Measurements from ENCODE around the gene LST1. TPM values are rescaled to one million over a fixed set of nuclear protein-coding genes. Genes with fewer than 3 reads are reported as not detected.

The LST1 gene
- total and polyA plus RNA-seq, 2 donors = 32.4 to 134 TPM

GRCh38 chr6:31621991-31622390 lies 35.9 kb downstream of the LST1 start:
- Histone ChIP-seq H3K9me3 (ENCODE audit: control insufficient read depth in 2 of 2, insufficient read depth in 1 of 2, low read length in 1 of 2) (peaks cover 0 to 10% of the 10 kb centered on the region in 2 donors), H3K36me3 (ENCODE audit: control insufficient read depth in 2 of 2, insufficient read depth in 2 of 2, low read length in 1 of 2) (peaks cover 40 to 51% of the 10 kb centered on the region in 2 donors), H3K27me3 (ENCODE audit: control insufficient read depth in 2 of 2, insufficient read depth in 1 of 2, low read length in 1 of 2) (no peaks in the 10 kb centered on the region), H3K4me1 (ENCODE audit: control insufficient read depth in 2 of 2, insufficient read depth in 2 of 2, low read length in 2 of 2) (peaks cover 10 to 35% of the 10 kb centered on the region in 2 donors), H3K27ac (ENCODE audit: low read depth in 1 of 2, low read length in 1 of 2) (peak overlapping the region in 1 of 2 donors; percentile 99), H3K4me3 (ENCODE audit: low read length in 2 of 2) (peak overlapping the region; percentile 87 to 100)
- no peak for DNase-seq (ENCODE audit: low read depth in 6 of 9, low spot score in 9 of 9)
- WGBS = 72% methylated on average over 4 of the region's 4 CpGs

GRCh38 chr6:31622684-31623091 lies 36.6 kb downstream of the LST1 start:
- H3K27me3 ChIP-seq (ENCODE audit: control insufficient read depth in 2 of 2, insufficient read depth in 1 of 2, low read length in 1 of 2) = no peaks in the 10 kb centered on the region
- H3K4me3 ChIP-seq (ENCODE audit: low read length in 2 of 2) = no peak overlapping the region
- peaks cover 47 to 58% of the 10 kb centered on the region in 2 donors for H3K36me3 ChIP-seq (ENCODE audit: control insufficient read depth in 2 of 2, insufficient read depth in 2 of 2, low read length in 1 of 2)
- peaks cover 10 to 28% of the 10 kb centered on the region in 2 donors for H3K4me1 ChIP-seq (ENCODE audit: control insufficient read depth in 2 of 2, insufficient read depth in 2 of 2, low read length in 2 of 2)
- no peak for DNase-seq (ENCODE audit: low read depth in 6 of 9, low spot score in 9 of 9)
- 90% methylated on average over 10 of the region's 10 CpGs for WGBS
- peaks cover 0 to 10% of the 10 kb centered on the region in 2 donors for H3K9me3 ChIP-seq (ENCODE audit: control insufficient read depth in 2 of 2, insufficient read depth in 1 of 2, low read length in 1 of 2)
- H3K27ac ChIP-seq (ENCODE audit: low read depth in 1 of 2, low read length in 1 of 2) = no peak overlapping the region

- peaks cover 10 to 23% of the 10 kb centered on the region in 2 donors for H3K4me1 ChIP-seq (ENCODE audit: control insufficient read depth in 2 of 2, insufficient read depth in 2 of 2, low read length in 2 of 2)
- peaks cover 61 to 72% of the 10 kb centered on the region in 2 donors for H3K36me3 ChIP-seq (ENCODE audit: control insufficient read depth in 2 of 2, insufficient read depth in 2 of 2, low read length in 1 of 2)
- peaks cover 0 to 10% of the 10 kb centered on the region in 2 donors for H3K9me3 ChIP-seq (ENCODE audit: control insufficient read depth in 2 of 2, insufficient read depth in 1 of 2, low read length in 1 of 2)
- DNase-seq (ENCODE audit: low read depth in 6 of 9, low spot score in 9 of 9) = no peak
- H3K4me3 ChIP-seq (ENCODE audit: low read length in 2 of 2) = no peak overlapping the region
- no peak overlapping the region for H3K27ac ChIP-seq (ENCODE audit: low read depth in 1 of 2, low read length in 1 of 2)
- H3K27me3 ChIP-seq (ENCODE audit: control insufficient read depth in 2 of 2, insufficient read depth in 1 of 2, low read length in 1 of 2) = no peaks in the 10 kb centered on the region
- 96% methylated on average over 10 of the region's 10 CpGs for WGBS
Measured at GRCh38 chr6:31624070-31624469, 38.0 kb downstream of the LST1 start.

- WGBS = 98% methylated on average over 10 of the region's 10 CpGs
- DNase-seq (ENCODE audit: low read depth in 6 of 9, low spot score in 9 of 9) = no peak
Measured at GRCh38 chr6:31626952-31627351, 40.9 kb downstream of the LST1 start.

GRCh38 chr6:31627690-31628287 lies 41.7 kb downstream of the LST1 start:
- peaks cover 0 to 5% of the 10 kb centered on the region in 2 donors for H3K4me1 ChIP-seq (ENCODE audit: control insufficient read depth in 2 of 2, insufficient read depth in 2 of 2, low read length in 2 of 2)
- peaks cover 96 to 99% of the 10 kb centered on the region in 2 donors for H3K36me3 ChIP-seq (ENCODE audit: control insufficient read depth in 2 of 2, insufficient read depth in 2 of 2, low read length in 1 of 2)
- 98% methylated on average over 19 of the region's 19 CpGs for WGBS
- DNase-seq (ENCODE audit: low read depth in 6 of 9, low spot score in 9 of 9) = no peak
- no peak overlapping the region for H3K27ac ChIP-seq (ENCODE audit: low read depth in 1 of 2, low read length in 1 of 2)
- peaks cover 0 to 3% of the 10 kb centered on the region in 2 donors for H3K9me3 ChIP-seq (ENCODE audit: control insufficient read depth in 2 of 2, insufficient read depth in 1 of 2, low read length in 1 of 2)
- H3K4me3 ChIP-seq (ENCODE audit: low read length in 2 of 2) = no peak overlapping the region
- H3K27me3 ChIP-seq (ENCODE audit: control insufficient read depth in 2 of 2, insufficient read depth in 1 of 2, low read length in 1 of 2) = no peaks in the 10 kb centered on the region

More at GRCh38 chr6:31626952-31627351, 40.9 kb downstream of the LST1 start:
- peaks cover 90 to 99% of the 10 kb centered on the region in 2 donors for H3K36me3 ChIP-seq (ENCODE audit: control insufficient read depth in 2 of 2, insufficient read depth in 2 of 2, low read length in 1 of 2)
- peaks cover 2 to 14% of the 10 kb centered on the region in 2 donors for H3K4me1 ChIP-seq (ENCODE audit: control insufficient read depth in 2 of 2, insufficient read depth in 2 of 2, low read length in 2 of 2)
- H3K27me3 ChIP-seq (ENCODE audit: control insufficient read depth in 2 of 2, insufficient read depth in 1 of 2, low read length in 1 of 2) = no peaks in the 10 kb centered on the region
- H3K4me3 ChIP-seq (ENCODE audit: low read length in 2 of 2) = no peak overlapping the region
- no peak overlapping the region for H3K27ac ChIP-seq (ENCODE audit: low read depth in 1 of 2, low read length in 1 of 2)
- H3K9me3 ChIP-seq (ENCODE audit: control insufficient read depth in 2 of 2, insufficient read depth in 1 of 2, low read length in 1 of 2) = peaks cover 0 to 3% of the 10 kb centered on the region in 2 donors

GRCh38 chr6:31629014-31629413 lies 42.9 kb downstream of the LST1 start:
- WGBS = 98% methylated on average over 7 of the region's 7 CpGs
- H3K4me3 ChIP-seq (ENCODE audit: low read length in 2 of 2) = no peak overlapping the region
- no peak for DNase-seq (ENCODE audit: low read depth in 6 of 9, low spot score in 9 of 9)
- no peak overlapping the region for H3K27ac ChIP-seq (ENCODE audit: low read depth in 1 of 2, low read length in 1 of 2)
- peaks cover 0 to 3% of the 10 kb centered on the region in 2 donors for H3K4me1 ChIP-seq (ENCODE audit: control insufficient read depth in 2 of 2, insufficient read depth in 2 of 2, low read length in 2 of 2)
- H3K27me3 ChIP-seq (ENCODE audit: control insufficient read depth in 2 of 2, insufficient read depth in 1 of 2, low read length in 1 of 2) = no peaks in the 10 kb centered on the region
- peaks cover 99 to 100% of the 10 kb centered on the region in 2 donors for H3K36me3 ChIP-seq (ENCODE audit: control insufficient read depth in 2 of 2, insufficient read depth in 2 of 2, low read length in 1 of 2)
- H3K9me3 ChIP-seq (ENCODE audit: control insufficient read depth in 2 of 2, insufficient read depth in 1 of 2, low read length in 1 of 2) = peaks cover 0 to 3% of the 10 kb centered on the region in 2 donors

- Histone ChIP-seq H3K36me3 (ENCODE audit: control insufficient read depth in 2 of 2, insufficient read depth in 2 of 2, low read length in 1 of 2) (peaks cover 100% of the 10 kb centered on the region in 2 donors), H3K27ac (ENCODE audit: low read depth in 1 of 2, low read length in 1 of 2) (no peak overlapping the region), H3K9me3 (ENCODE audit: control insufficient read depth in 2 of 2, insufficient read depth in 1 of 2, low read length in 1 of 2) (no peaks in the 10 kb centered on the region), H3K27me3 (ENCODE audit: control insufficient read depth in 2 of 2, insufficient read depth in 1 of 2, low read length in 1 of 2) (no peaks in the 10 kb centered on the region), H3K4me3 (ENCODE audit: low read length in 2 of 2) (no peak overlapping the region), H3K4me1 (ENCODE audit: control insufficient read depth in 2 of 2, insufficient read depth in 2 of 2, low read length in 2 of 2) (no peaks in the 10 kb centered on the region)
- no peak for DNase-seq (ENCODE audit: low read depth in 6 of 9, low spot score in 9 of 9)
- 98% methylated on average over 25 of the region's 25 CpGs for WGBS
Measured at GRCh38 chr6:31630177-31630934, 44.3 kb downstream of the LST1 start.

GRCh38 chr6:31631209-31631608 lies 45.1 kb downstream of the LST1 start:
- 96% methylated on average over 16 of the region's 16 CpGs for WGBS
- H3K27ac ChIP-seq (ENCODE audit: low read depth in 1 of 2, low read length in 1 of 2) = no peak overlapping the region
- H3K4me1 ChIP-seq (ENCODE audit: control insufficient read depth in 2 of 2, insufficient read depth in 2 of 2, low read length in 2 of 2) = no peaks in the 10 kb centered on the region
- no peaks in the 10 kb centered on the region for H3K9me3 ChIP-seq (ENCODE audit: control insufficient read depth in 2 of 2, insufficient read depth in 1 of 2, low read length in 1 of 2)
- no peak for DNase-seq (ENCODE audit: low read depth in 6 of 9, low spot score in 9 of 9)
- peaks cover 100% of the 10 kb centered on the region in 2 donors for H3K36me3 ChIP-seq (ENCODE audit: control insufficient read depth in 2 of 2, insufficient read depth in 2 of 2, low read length in 1 of 2)
- H3K4me3 ChIP-seq (ENCODE audit: low read length in 2 of 2) = no peak overlapping the region
- no peaks in the 10 kb centered on the region for H3K27me3 ChIP-seq (ENCODE audit: control insufficient read depth in 2 of 2, insufficient read depth in 1 of 2, low read length in 1 of 2)

GRCh38 chr6:31631681-31632278 lies 45.7 kb downstream of the LST1 start:
- WGBS = 97% methylated on average over 32 of the region's 32 CpGs
- no peak for DNase-seq (ENCODE audit: low read depth in 6 of 9, low spot score in 9 of 9)
- Histone ChIP-seq H3K4me1 (ENCODE audit: control insufficient read depth in 2 of 2, insufficient read depth in 2 of 2, low read length in 2 of 2) (no peaks in the 10 kb centered on the region), H3K27ac (ENCODE audit: low read depth in 1 of 2, low read length in 1 of 2) (no peak overlapping the region), H3K27me3 (ENCODE audit: control insufficient read depth in 2 of 2, insufficient read depth in 1 of 2, low read length in 1 of 2) (no peaks in the 10 kb centered on the region), H3K36me3 (ENCODE audit: control insufficient read depth in 2 of 2, insufficient read depth in 2 of 2, low read length in 1 of 2) (peaks cover 100% of the 10 kb centered on the region in 2 donors), H3K4me3 (ENCODE audit: low read length in 2 of 2) (no peak overlapping the region), H3K9me3 (ENCODE audit: control insufficient read depth in 2 of 2, insufficient read depth in 1 of 2, low read length in 1 of 2) (no peaks in the 10 kb centered on the region)
